Activated naive CD8-positive, alpha-beta T cell treated with anti-CD3 and anti-CD28 coated beads for 36 hours (primary cell): ENCODE data around the gene SLC49A4. TPM values are rescaled to one million over a fixed set of nuclear protein-coding genes. Genes with fewer than 3 reads are reported as not detected.
A peak's percentile ranks its signal among the peaks of the same experiment; 100 is the strongest.

Experiments used
- DNase-seq: peaks from one replicate; pipeline ENCODE4 v3.0.0; 2021
- H3K27ac Mint-ChIP-seq: one replicate; pipeline ENCODE4 v1.8.0; 2022; ENCODE audit warnings: mild to moderate bottlenecking, moderate library complexity, mixed read lengths
- H3K27me3 Mint-ChIP-seq: one replicate; pipeline ENCODE4 v1.8.0; 2022; ENCODE audit warnings: mild to moderate bottlenecking, mixed read lengths
- H3K36me3 Mint-ChIP-seq: one replicate; pipeline ENCODE4 v1.8.0; 2021; ENCODE audit warnings: mild to moderate bottlenecking, mixed read lengths
- H3K4me1 Mint-ChIP-seq: one replicate; pipeline ENCODE4 v1.8.0; 2021; ENCODE audit warnings: mixed read lengths
- H3K4me3 Mint-ChIP-seq: one replicate; pipeline ENCODE4 v1.8.0; 2022; ENCODE audit warnings: mild to moderate bottlenecking, moderate library complexity, mixed read lengths
- H3K9me3 Mint-ChIP-seq: one replicate; pipeline ENCODE4 v1.8.0; 2022; ENCODE audit warnings: mixed read lengths
- total RNA-seq, 2 experiments: library from RNA; stranded (reverse); gene quantifications; one replicate each; pipeline ENCODE4 v1.2.3, GENCODE V29; 2021

The SLC49A4 gene
- total RNA-seq, 2 experiments from 2014 or later, result 1.8 TPM

- no peak overlapping the region for H3K4me3 Mint-ChIP-seq
- no peaks in the 10 kb centered on the region for H3K36me3 Mint-ChIP-seq
- no peak for DNase-seq
- H3K9me3 Mint-ChIP-seq, result no peaks in the 10 kb centered on the region
- H3K4me1 Mint-ChIP-seq, result peaks cover 4% of the 10 kb centered on the region
- no peak overlapping the region for H3K27ac Mint-ChIP-seq
- peaks cover 37% of the 10 kb centered on the region for H3K27me3 Mint-ChIP-seq
Observed at GRCh38 chr3:122919291-122919610, 124.4 kb downstream of the SLC49A4 start.

GRCh38 chr3:122920986-122921385 lies 126.1 kb downstream of the SLC49A4 start:
- Mint-ChIP-seq H3K4me3 (no peak overlapping the region), H3K4me1 (peaks cover 4% of the 10 kb centered on the region), H3K9me3 (no peaks in the 10 kb centered on the region), H3K36me3 (no peaks in the 10 kb centered on the region), H3K27ac (no peak overlapping the region), H3K27me3 (peaks cover 31% of the 10 kb centered on the region)
- no peak for DNase-seq

- H3K4me3 Mint-ChIP-seq, result no peak overlapping the region
- no peak overlapping the region for H3K27ac Mint-ChIP-seq
- DNase-seq, result peak; percentile 62
- H3K9me3 Mint-ChIP-seq, result no peaks in the 10 kb centered on the region
- H3K36me3 Mint-ChIP-seq, result no peaks in the 10 kb centered on the region
- peaks cover 23% of the 10 kb centered on the region for H3K27me3 Mint-ChIP-seq
- no peaks in the 10 kb centered on the region for H3K4me1 Mint-ChIP-seq
Observed at GRCh38 chr3:122921791-122922651, 127.2 kb downstream of the SLC49A4 start.

- Mint-ChIP-seq H3K27ac (no peak overlapping the region), H3K4me3 (no peak overlapping the region), H3K36me3 (no peaks in the 10 kb centered on the region), H3K4me1 (no peaks in the 10 kb centered on the region), H3K27me3 (peaks cover 22% of the 10 kb centered on the region), H3K9me3 (no peaks in the 10 kb centered on the region)
- DNase-seq, result no peak
Observed at GRCh38 chr3:122923611-122924010, 128.7 kb downstream of the SLC49A4 start.

GRCh38 chr3:122924056-122924455 lies 129.2 kb downstream of the SLC49A4 start:
- Mint-ChIP-seq H3K27ac (no peak overlapping the region), H3K4me1 (no peaks in the 10 kb centered on the region), H3K36me3 (no peaks in the 10 kb centered on the region), H3K4me3 (no peak overlapping the region), H3K9me3 (no peaks in the 10 kb centered on the region), H3K27me3 (peaks cover 22% of the 10 kb centered on the region)
- DNase-seq, result no peak

GRCh38 chr3:122925756-122926155 lies 130.9 kb downstream of the SLC49A4 start:
- no peak overlapping the region for H3K27ac Mint-ChIP-seq
- H3K9me3 Mint-ChIP-seq, result no peaks in the 10 kb centered on the region
- H3K4me3 Mint-ChIP-seq, result no peak overlapping the region
- peaks cover 10% of the 10 kb centered on the region for H3K27me3 Mint-ChIP-seq
- H3K4me1 Mint-ChIP-seq, result no peaks in the 10 kb centered on the region
- DNase-seq, result no peak
- H3K36me3 Mint-ChIP-seq, result no peaks in the 10 kb centered on the region

GRCh38 chr3:122926322-122926721 lies 131.5 kb downstream of the SLC49A4 start:
- H3K36me3 Mint-ChIP-seq, result no peaks in the 10 kb centered on the region
- H3K27ac Mint-ChIP-seq, result no peak overlapping the region
- H3K4me3 Mint-ChIP-seq, result no peak overlapping the region
- no peak for DNase-seq
- H3K9me3 Mint-ChIP-seq, result no peaks in the 10 kb centered on the region
- H3K27me3 Mint-ChIP-seq, result peaks cover 4% of the 10 kb centered on the region
- no peaks in the 10 kb centered on the region for H3K4me1 Mint-ChIP-seq

- H3K27ac Mint-ChIP-seq, result no peak overlapping the region
- H3K9me3 Mint-ChIP-seq, result no peaks in the 10 kb centered on the region
- DNase-seq, result no peak
- no peak overlapping the region for H3K4me3 Mint-ChIP-seq
- no peaks in the 10 kb centered on the region for H3K36me3 Mint-ChIP-seq
- no peaks in the 10 kb centered on the region for H3K27me3 Mint-ChIP-seq
- no peaks in the 10 kb centered on the region for H3K4me1 Mint-ChIP-seq
Observed at GRCh38 chr3:122926811-122927210, 131.9 kb downstream of the SLC49A4 start.

GRCh38 chr3:122927726-122928125 lies 132.9 kb downstream of the SLC49A4 start:
- H3K4me1 Mint-ChIP-seq, result no peaks in the 10 kb centered on the region
- DNase-seq, result no peak
- H3K36me3 Mint-ChIP-seq, result no peaks in the 10 kb centered on the region
- no peaks in the 10 kb centered on the region for H3K9me3 Mint-ChIP-seq
- H3K27me3 Mint-ChIP-seq, result no peaks in the 10 kb centered on the region
- H3K27ac Mint-ChIP-seq, result no peak overlapping the region
- H3K4me3 Mint-ChIP-seq, result no peak overlapping the region

GRCh38 chr3:122928396-122929187 lies 133.7 kb downstream of the SLC49A4 start:
- Mint-ChIP-seq H3K36me3 (no peaks in the 10 kb centered on the region), H3K9me3 (no peaks in the 10 kb centered on the region), H3K4me1 (no peaks in the 10 kb centered on the region), H3K4me3 (no peak overlapping the region), H3K27me3 (no peaks in the 10 kb centered on the region), H3K27ac (no peak overlapping the region)
- DNase-seq, result no peak

- Mint-ChIP-seq H3K4me3 (no peak overlapping the region), H3K36me3 (no peaks in the 10 kb centered on the region)
Observed at GRCh38 chr3:122929188-122930062, 134.6 kb downstream of the SLC49A4 start.

GRCh38 chr3:122930063-122930997 lies 135.5 kb downstream of the SLC49A4 start:
- DNase-seq, result no peak
- Mint-ChIP-seq H3K4me3 (no peak overlapping the region), H3K27ac (no peak overlapping the region), H3K36me3 (no peaks in the 10 kb centered on the region), H3K9me3 (no peaks in the 10 kb centered on the region), H3K4me1 (no peaks in the 10 kb centered on the region), H3K27me3 (no peaks in the 10 kb centered on the region)

More at GRCh38 chr3:122929188-122930062, 134.6 kb downstream of the SLC49A4 start:
- no peak for DNase-seq
- Mint-ChIP-seq H3K27ac (no peak overlapping the region), H3K4me1 (no peaks in the 10 kb centered on the region), H3K27me3 (no peaks in the 10 kb centered on the region), H3K9me3 (no peaks in the 10 kb centered on the region)
